GM23338 (cell line): ENCODE results near the gene RPL21. TPM values are rescaled to one million over a fixed set of nuclear protein-coding genes. Genes with fewer than 3 reads are reported as not detected.

Experiments
- ATAC-seq: fragments of 200-7000 bp; cut with Tn5 transposase; 3 replicates; pipeline ENCODE4 v1.9.1; 2020
- DNase-seq: peaks from one replicate; pipeline ENCODE4 v3.0.0-alpha.2; 2015; ENCODE audit warnings: low spot score
- H2AFZ ChIP-seq: fragments of 200-600 bp; sonication (generic); 2 replicates; pipeline ENCODE4 v1.8.0; 2016; ENCODE audit warnings: antibody characterized with exemption, mild to moderate bottlenecking, moderate library complexity
- H3F3A ChIP-seq: fragments of 200-600 bp; sonication (generic); replicated peaks from 2 replicates; pipeline ENCODE4 v1.8.0; 2017; ENCODE audit warnings: antibody characterized with exemption, mixed run types, low read depth
- H3K27ac ChIP-seq: fragments of 200-600 bp; sonication (generic); 2 replicates; pipeline ENCODE4 v1.6.1; 2016; ENCODE audit warnings: low read depth
- H3K27me3 ChIP-seq: fragments of 200-600 bp; sonication (generic); 2 replicates; pipeline ENCODE4 v1.8.0; 2016; ENCODE audit warnings: mild to moderate bottlenecking, mixed run types, moderate library complexity; ENCODE audit not compliant: insufficient read depth
- H3K36me3 ChIP-seq: fragments of 200-600 bp; sonication (generic); 2 replicates; pipeline ENCODE4 v1.8.0; 2016; ENCODE audit warnings: mild to moderate bottlenecking; ENCODE audit not compliant: insufficient read depth
- H3K4me1 ChIP-seq: fragments of 200-600 bp; sonication (generic); 2 replicates; pipeline ENCODE4 v1.8.0; 2016; ENCODE audit warnings: mild to moderate bottlenecking, moderate library complexity; ENCODE audit not compliant: insufficient read depth
- H3K4me2 ChIP-seq: fragments of 200-600 bp; sonication (generic); 2 replicates; pipeline ENCODE4 v1.7.1; 2017; ENCODE audit warnings: mixed run types
- H3K4me3 ChIP-seq: fragments of 200-600 bp; sonication (generic); 2 replicates; pipeline ENCODE4 v1.6.1; 2016; ENCODE audit warnings: mixed run types
- H3K79me2 ChIP-seq: fragments of 200-600 bp; sonication (generic); replicated peaks from 2 replicates; pipeline ENCODE4 v1.8.0; 2017; ENCODE audit warnings: mild to moderate bottlenecking; ENCODE audit not compliant: insufficient read depth
- H3K9me2 ChIP-seq: fragments of 200-600 bp; sonication (generic); 2 replicates; pipeline ENCODE4 v1.8.0; 2017; ENCODE audit not compliant: insufficient read depth
- H4K20me1 ChIP-seq: fragments of 200-600 bp; sonication (generic); replicated peaks from 2 replicates; pipeline ENCODE4 v1.8.0; 2017; ENCODE audit warnings: mild to moderate bottlenecking; ENCODE audit not compliant: insufficient read depth
- H3K27ac Mint-ChIP-seq: 2 replicates; pipeline ENCODE4 v1.8.0; 2020; ENCODE audit warnings: inconsistent platforms, mild to moderate bottlenecking, moderate library complexity, mixed read lengths
- H3K27me3 Mint-ChIP-seq: 3 replicates; pipeline ENCODE4 v1.8.0; 2022; ENCODE audit warnings: low read depth, mild to moderate bottlenecking, moderate library complexity, mixed read lengths, inconsistent platforms; ENCODE audit not compliant: insufficient read depth, poor library complexity
- H3K36me3 Mint-ChIP-seq: 3 replicates; pipeline ENCODE4 v1.8.0; 2021; ENCODE audit warnings: low read depth, mild to moderate bottlenecking, inconsistent platforms, moderate library complexity, mixed read lengths
- H3K4me1 Mint-ChIP-seq: 3 replicates; pipeline ENCODE4 v1.8.0; 2020; ENCODE audit warnings: mild to moderate bottlenecking, inconsistent platforms, mixed read lengths
- H3K4me3 Mint-ChIP-seq: 3 replicates; pipeline ENCODE4 v1.8.0; 2021; ENCODE audit warnings: moderate library complexity, mild to moderate bottlenecking, inconsistent platforms, mixed read lengths
- H3K9me3 Mint-ChIP-seq: 3 replicates; pipeline ENCODE4 v1.8.0; 2020; ENCODE audit warnings: moderate library complexity, mild to moderate bottlenecking, inconsistent platforms, mixed read lengths
- CREB1 ChIP-seq: fragments of 250-450 bp; sonication (Bioruptor Pico); IDR thresholded peaks from 2 replicates; pipeline ENCODE4 v1.5.0; 2020; ENCODE audit warnings: low read depth, mild to moderate bottlenecking, moderate library complexity
- EZH2 ChIP-seq: fragments of 200-600 bp; sonication (generic); IDR thresholded peaks from one replicate; pipeline ENCODE4 v1.8.0; 2017; ENCODE audit warnings: antibody characterized with exemption, mild to moderate bottlenecking, low read depth; ENCODE audit not compliant: unreplicated experiment
- EZH2phosphoT487 ChIP-seq: fragments of 200-600 bp; sonication (generic); IDR thresholded peaks from one replicate; pipeline ENCODE4 v1.8.1; 2018; ENCODE audit warnings: antibody characterized with exemption; ENCODE audit not compliant: unreplicated experiment
- JUNB ChIP-seq: IDR thresholded peaks from one replicate; pipeline ENCODE4 v1.6.1; 2016; ENCODE audit warnings: antibody characterized with exemption; ENCODE audit not compliant: unreplicated experiment
- POLR2AphosphoS5 ChIP-seq: IDR thresholded peaks from 2 replicates; pipeline ENCODE4 v1.6.1; 2016; ENCODE audit warnings: antibody characterized with exemption, low read depth
- STAT1 ChIP-seq: IDR thresholded peaks from one replicate; pipeline ENCODE4 v1.6.1; 2016; ENCODE audit warnings: antibody characterized with exemption; ENCODE audit not compliant: unreplicated experiment
- ZNF114 ChIP-seq: fragments of 250-450 bp; sonication (Bioruptor Pico); IDR thresholded peaks from 2 replicates; pipeline ENCODE4 v1.5.0; 2020; ENCODE audit warnings: mild to moderate bottlenecking, moderate library complexity
- polyA plus RNA-seq: library from polyadenylated mRNA; unstranded; fragments of >200 nt; fragmentation: Nextera tagmentation; extraction: Ambion mirVana; gene quantifications from 2 replicates; pipeline ENCODE4 v1.2.1, GENCODE V29; 2016
- total RNA-seq: library from RNA; depleted of rRNA; stranded (reverse); fragments of >200 nt; shearing (Covaris generic); gene quantifications from 2 replicates; pipeline ENCODE4 v1.2.3, GENCODE V29; 2014
- TF ChIP-seq, protein P1 (sequence below): fragments of 250-450 bp; sonication (Bioruptor Pico); IDR thresholded peaks from 2 replicates; pipeline ENCODE4 v1.5.0; 2020; ENCODE audit warnings: mild to moderate bottlenecking, moderate library complexity
- TF ChIP-seq, protein P2 (sequence below), 2 experiments: fragments of 200-600 bp in 1 of 2; sonication (generic) in 1 of 2; conservative IDR thresholded peaks; 2 replicates each; pipeline versions ENCODE4 v1.5.1 to v1.6.1; 2016 to 2017; ENCODE audit warnings: antibody characterized with exemption in 2 of 2, low read depth in 2 of 2, mild to moderate bottlenecking in 2 of 2, moderate library complexity in 1 of 2
- TF ChIP-seq, protein P3 (sequence below): IDR thresholded peaks from one replicate; pipeline ENCODE4 v1.6.1; 2018; ENCODE audit warnings: antibody characterized with exemption; ENCODE audit not compliant: unreplicated experiment
- TF ChIP-seq, protein P4 (sequence below): IDR thresholded peaks from 2 replicates; pipeline ENCODE4 v1.6.1; 2016; ENCODE audit warnings: antibody characterized with exemption

RPL21 gene
- total and polyA plus RNA-seq, 2 experiments from 2014 or later = 1,037 to 1,343 TPM

DNA sequence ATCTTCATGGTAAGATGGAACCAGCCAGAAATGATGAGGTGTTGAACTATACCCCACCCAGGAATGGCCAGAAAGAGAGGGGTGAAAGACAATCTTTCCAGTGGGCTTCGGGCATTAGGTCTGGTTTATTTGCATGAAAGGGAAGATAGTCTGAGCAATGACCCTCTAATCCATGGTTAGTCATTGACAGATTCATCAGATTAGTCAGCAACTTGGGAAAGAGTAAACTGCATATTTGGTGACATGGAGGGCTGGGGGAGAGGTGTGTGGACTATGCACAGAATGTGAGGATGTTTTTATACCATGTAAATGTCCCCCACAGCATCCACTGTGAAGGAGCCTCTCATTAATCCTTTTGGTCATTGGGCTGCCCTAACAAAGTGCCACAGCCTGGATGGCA is 49.7 kb upstream of the RPL21 start:
- Histone ChIP-seq H3F3A (no peaks in the 10 kb centered on the region), H3K27me3 (no peaks in the 10 kb centered on the region), H3K4me3 (no peak overlapping the region), H3K79me2 (no peaks in the 10 kb centered on the region), H4K20me1 (no peaks in the 10 kb centered on the region), H3K27ac (no peak overlapping the region), H3K4me2 (no peak overlapping the region), H2AFZ (no peak overlapping the region), H3K36me3 (no peaks in the 10 kb centered on the region), H3K4me1 (0 out of 2 replicates have a peak, but pooled peaks cover 4% of the 10 kb centered on the region), H3K9me2 (peaks cover 14% of the 10 kb centered on the region; the same call in 1 of the 2 replicates)
- no peak for DNase-seq
- no peaks in the 10 kb centered on the region for H3K9me3 Mint-ChIP-seq
- TF ChIP-seq STAT1 (no peak), ZNF114 (no peak), JUNB (no peak), EZH2 (no peak), POLR2AphosphoS5 (no peak), CREB1 (no peak), EZH2phosphoT487 (no peak)
- TF ChIP-seq, protein P1, sequence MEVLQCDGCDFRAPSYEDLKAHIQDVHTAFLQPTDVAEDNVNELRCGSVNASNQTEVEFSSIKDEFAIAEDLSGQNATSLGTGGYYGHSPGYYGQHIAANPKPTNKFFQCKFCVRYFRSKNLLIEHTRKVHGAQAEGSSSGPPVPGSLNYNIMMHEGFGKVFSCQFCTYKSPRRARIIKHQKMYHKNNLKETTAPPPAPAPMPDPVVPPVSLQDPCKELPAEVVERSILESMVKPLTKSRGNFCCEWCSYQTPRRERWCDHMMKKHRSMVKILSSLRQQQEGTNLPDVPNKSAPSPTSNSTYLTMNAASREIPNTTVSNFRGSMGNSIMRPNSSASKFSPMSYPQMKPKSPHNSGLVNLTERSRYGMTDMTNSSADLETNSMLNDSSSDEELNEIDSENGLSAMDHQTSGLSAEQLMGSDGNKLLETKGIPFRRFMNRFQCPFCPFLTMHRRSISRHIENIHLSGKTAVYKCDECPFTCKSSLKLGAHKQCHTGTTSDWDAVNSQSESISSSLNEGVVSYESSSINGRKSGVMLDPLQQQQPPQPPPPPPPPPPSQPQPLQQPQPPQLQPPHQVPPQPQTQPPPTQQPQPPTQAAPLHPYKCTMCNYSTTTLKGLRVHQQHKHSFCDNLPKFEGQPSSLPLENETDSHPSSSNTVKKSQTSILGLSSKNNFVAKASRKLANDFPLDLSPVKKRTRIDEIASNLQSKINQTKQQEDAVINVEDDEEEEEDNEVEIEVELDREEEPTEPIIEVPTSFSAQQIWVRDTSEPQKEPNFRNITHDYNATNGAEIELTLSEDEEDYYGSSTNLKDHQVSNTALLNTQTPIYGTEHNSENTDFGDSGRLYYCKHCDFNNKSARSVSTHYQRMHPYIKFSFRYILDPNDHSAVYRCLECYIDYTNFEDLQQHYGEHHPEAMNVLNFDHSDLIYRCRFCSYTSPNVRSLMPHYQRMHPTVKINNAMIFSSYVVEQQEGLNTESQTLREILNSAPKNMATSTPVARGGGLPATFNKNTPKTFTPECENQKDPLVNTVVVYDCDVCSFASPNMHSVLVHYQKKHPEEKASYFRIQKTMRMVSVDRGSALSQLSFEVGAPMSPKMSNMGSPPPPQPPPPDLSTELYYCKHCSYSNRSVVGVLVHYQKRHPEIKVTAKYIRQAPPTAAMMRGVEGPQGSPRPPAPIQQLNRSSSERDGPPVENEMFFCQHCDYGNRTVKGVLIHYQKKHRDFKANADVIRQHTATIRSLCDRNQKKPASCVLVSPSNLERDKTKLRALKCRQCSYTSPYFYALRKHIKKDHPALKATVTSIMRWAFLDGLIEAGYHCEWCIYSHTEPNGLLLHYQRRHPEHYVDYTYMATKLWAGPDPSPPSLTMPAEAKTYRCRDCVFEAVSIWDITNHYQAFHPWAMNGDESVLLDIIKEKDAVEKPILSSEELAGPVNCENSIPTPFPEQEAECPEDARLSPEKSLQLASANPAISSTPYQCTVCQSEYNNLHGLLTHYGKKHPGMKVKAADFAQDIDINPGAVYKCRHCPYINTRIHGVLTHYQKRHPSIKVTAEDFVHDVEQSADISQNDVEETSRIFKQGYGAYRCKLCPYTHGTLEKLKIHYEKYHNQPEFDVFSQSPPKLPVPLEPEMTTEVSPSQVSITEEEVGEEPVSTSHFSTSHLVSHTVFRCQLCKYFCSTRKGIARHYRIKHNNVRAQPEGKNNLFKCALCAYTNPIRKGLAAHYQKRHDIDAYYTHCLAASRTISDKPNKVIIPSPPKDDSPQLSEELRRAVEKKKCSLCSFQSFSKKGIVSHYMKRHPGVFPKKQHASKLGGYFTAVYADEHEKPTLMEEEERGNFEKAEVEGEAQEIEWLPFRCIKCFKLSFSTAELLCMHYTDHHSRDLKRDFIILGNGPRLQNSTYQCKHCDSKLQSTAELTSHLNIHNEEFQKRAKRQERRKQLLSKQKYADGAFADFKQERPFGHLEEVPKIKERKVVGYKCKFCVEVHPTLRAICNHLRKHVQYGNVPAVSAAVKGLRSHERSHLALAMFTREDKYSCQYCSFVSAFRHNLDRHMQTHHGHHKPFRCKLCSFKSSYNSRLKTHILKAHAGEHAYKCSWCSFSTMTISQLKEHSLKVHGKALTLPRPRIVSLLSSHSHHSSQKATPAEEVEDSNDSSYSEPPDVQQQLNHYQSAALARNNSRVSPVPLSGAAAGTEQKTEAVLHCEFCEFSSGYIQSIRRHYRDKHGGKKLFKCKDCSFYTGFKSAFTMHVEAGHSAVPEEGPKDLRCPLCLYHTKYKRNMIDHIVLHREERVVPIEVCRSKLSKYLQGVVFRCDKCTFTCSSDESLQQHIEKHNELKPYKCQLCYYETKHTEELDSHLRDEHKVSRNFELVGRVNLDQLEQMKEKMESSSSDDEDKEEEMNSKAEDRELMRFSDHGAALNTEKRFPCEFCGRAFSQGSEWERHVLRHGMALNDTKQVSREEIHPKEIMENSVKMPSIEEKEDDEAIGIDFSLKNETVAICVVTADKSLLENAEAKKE (CRISPR knock-in tag) = no peak
- TF ChIP-seq, protein P2, sequence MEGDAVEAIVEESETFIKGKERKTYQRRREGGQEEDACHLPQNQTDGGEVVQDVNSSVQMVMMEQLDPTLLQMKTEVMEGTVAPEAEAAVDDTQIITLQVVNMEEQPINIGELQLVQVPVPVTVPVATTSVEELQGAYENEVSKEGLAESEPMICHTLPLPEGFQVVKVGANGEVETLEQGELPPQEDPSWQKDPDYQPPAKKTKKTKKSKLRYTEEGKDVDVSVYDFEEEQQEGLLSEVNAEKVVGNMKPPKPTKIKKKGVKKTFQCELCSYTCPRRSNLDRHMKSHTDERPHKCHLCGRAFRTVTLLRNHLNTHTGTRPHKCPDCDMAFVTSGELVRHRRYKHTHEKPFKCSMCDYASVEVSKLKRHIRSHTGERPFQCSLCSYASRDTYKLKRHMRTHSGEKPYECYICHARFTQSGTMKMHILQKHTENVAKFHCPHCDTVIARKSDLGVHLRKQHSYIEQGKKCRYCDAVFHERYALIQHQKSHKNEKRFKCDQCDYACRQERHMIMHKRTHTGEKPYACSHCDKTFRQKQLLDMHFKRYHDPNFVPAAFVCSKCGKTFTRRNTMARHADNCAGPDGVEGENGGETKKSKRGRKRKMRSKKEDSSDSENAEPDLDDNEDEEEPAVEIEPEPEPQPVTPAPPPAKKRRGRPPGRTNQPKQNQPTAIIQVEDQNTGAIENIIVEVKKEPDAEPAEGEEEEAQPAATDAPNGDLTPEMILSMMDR (conservative IDR thresholded peaks at IDR 0.05; ENCODE audit: low read depth in 2 of 2) = no peak
- TF ChIP-seq, protein P3, sequence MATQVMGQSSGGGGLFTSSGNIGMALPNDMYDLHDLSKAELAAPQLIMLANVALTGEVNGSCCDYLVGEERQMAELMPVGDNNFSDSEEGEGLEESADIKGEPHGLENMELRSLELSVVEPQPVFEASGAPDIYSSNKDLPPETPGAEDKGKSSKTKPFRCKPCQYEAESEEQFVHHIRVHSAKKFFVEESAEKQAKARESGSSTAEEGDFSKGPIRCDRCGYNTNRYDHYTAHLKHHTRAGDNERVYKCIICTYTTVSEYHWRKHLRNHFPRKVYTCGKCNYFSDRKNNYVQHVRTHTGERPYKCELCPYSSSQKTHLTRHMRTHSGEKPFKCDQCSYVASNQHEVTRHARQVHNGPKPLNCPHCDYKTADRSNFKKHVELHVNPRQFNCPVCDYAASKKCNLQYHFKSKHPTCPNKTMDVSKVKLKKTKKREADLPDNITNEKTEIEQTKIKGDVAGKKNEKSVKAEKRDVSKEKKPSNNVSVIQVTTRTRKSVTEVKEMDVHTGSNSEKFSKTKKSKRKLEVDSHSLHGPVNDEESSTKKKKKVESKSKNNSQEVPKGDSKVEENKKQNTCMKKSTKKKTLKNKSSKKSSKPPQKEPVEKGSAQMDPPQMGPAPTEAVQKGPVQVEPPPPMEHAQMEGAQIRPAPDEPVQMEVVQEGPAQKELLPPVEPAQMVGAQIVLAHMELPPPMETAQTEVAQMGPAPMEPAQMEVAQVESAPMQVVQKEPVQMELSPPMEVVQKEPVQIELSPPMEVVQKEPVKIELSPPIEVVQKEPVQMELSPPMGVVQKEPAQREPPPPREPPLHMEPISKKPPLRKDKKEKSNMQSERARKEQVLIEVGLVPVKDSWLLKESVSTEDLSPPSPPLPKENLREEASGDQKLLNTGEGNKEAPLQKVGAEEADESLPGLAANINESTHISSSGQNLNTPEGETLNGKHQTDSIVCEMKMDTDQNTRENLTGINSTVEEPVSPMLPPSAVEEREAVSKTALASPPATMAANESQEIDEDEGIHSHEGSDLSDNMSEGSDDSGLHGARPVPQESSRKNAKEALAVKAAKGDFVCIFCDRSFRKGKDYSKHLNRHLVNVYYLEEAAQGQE = no peak
- TF ChIP-seq, protein P4, sequence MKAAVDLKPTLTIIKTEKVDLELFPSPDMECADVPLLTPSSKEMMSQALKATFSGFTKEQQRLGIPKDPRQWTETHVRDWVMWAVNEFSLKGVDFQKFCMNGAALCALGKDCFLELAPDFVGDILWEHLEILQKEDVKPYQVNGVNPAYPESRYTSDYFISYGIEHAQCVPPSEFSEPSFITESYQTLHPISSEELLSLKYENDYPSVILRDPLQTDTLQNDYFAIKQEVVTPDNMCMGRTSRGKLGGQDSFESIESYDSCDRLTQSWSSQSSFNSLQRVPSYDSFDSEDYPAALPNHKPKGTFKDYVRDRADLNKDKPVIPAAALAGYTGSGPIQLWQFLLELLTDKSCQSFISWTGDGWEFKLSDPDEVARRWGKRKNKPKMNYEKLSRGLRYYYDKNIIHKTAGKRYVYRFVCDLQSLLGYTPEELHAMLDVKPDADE = no peak
- H3K27me3 Mint-ChIP-seq = peaks cover 6% of the 10 kb centered on the region
- no peak for ATAC-seq
- H3K4me1 Mint-ChIP-seq = peaks cover 7% of the 10 kb centered on the region; the same call in 2 of the 3 replicates
- no peaks in the 10 kb centered on the region for H3K36me3 Mint-ChIP-seq
- no peak overlapping the region for H3K27ac Mint-ChIP-seq
- H3K4me3 Mint-ChIP-seq = no peak overlapping the region
